ENCODE data around the gene ADCYAP1R1. TPM values are rescaled to one million over a fixed set of nuclear protein-coding genes. Genes with fewer than 3 reads are reported as not detected.

Gene ADCYAP1R1
- total RNA-seq, 3 donors from 2014 or later (not counting 1 experiment from before 2014, with no cell fraction given), result not detected

DNA sequence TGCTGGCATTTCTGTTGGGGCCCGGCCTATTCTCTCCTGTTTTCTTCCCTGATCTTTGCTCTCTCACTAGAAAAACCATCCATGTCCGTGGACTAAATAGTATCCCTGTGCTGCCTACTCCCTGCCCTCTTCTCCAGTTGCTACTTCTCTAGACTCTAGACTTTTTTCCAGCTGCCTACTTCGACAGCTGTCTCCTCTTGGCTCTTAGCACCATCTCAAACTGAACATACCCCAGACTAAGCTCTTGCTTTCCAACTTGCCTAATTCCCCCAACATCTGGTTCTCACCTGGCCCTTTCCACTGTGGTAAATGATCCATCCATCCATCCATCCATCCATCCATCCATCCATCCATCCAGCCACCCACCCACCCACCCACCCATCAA, 19.5 kb downstream of the ADCYAP1R1 start:
- Mint-ChIP-seq H3K36me3 (no peaks in the 10 kb centered on the region), H3K27ac (no peak overlapping the region), H3K9me3 (no peaks in the 10 kb centered on the region), H3K27me3 (ENCODE audit: low read depth in 2 of 2) (peaks cover 0 to 5% of the 10 kb centered on the region in 2 donors), H3K4me3 (no peak overlapping the region), H3K4me1 (no peaks in the 10 kb centered on the region)
- Histone ChIP-seq H3K4me3 (ENCODE audit: low read length) (no peak overlapping the region), H3K4me1 (ENCODE audit: control insufficient read depth, insufficient read depth, low read length) (no peaks in the 10 kb centered on the region), H3K36me3 (ENCODE audit: control insufficient read depth, insufficient read depth, low read length) (no peaks in the 10 kb centered on the region), H3K9me3 (ENCODE audit: control insufficient read depth, insufficient read depth, low read length) (no peaks in the 10 kb centered on the region), H3K27me3 (ENCODE audit: control insufficient read depth, insufficient read depth, low read length) (no peaks in the 10 kb centered on the region), H3K27ac (ENCODE audit: low read length) (no peak overlapping the region)
- no peak for DNase-seq
- intact Hi-C loops (cut with micrococcal nuclease), result no loop called here
- no peak for ATAC-seq
- TF ChIP-seq CTCF (IDR thresholded peaks at IDR 0.05), result no peak
- 57% methylated on average over 3 of the region's 3 CpGs for whole genome bisulfite sequencing (ENCODE audit: insufficient coverage)

DNA sequence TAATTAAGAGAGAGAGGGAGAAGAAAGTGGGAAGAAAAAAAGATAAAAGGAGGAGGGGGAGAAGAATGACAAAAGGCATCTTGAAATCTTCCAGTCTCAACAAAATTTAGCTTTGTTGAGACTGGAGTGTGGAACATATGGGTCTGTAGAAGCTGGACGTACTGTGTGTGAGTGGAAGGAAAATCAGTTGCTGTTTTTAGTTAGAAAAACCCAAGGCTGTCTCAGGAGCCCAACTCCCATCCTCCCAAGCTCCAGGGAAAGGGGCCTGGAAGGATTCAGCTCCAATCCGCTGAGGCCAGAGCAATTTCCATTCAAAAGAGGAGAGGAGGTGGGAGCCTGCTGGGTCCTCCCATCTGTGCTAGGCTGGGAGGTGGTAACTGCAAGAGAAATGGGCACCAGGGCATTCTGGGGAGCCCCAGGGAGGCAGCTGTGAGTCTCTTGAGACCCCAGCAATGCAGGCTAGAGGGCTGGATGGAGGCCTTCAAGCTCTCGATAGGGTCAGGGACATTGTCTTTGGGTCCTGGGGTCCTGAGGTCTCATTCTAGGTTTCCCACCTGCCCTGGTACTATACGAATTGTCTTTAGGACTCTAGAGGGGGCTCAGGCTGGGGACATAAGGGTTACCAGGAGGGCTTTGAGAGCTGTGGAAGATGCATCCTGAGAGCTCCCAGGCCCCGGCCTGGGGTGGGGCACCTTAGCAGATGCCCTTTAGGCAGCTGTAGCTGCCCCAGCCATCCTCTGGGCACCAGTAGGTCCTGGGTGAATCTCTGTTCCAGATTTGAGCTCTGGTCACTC, 21.4 kb downstream of the ADCYAP1R1 start:
- no peak overlapping the region for H3K4me3 Mint-ChIP-seq
- no peaks in the 10 kb centered on the region for H3K36me3 Mint-ChIP-seq
- 80% methylated on average over 5 of the region's 5 CpGs for WGBS (ENCODE audit: insufficient coverage)
- TF ChIP-seq CTCF (IDR thresholded peaks at IDR 0.05), result no peak
- no peaks in the 10 kb centered on the region for H3K9me3 ChIP-seq (ENCODE audit: control insufficient read depth, insufficient read depth, low read length)
- peaks cover 0 to 2% of the 10 kb centered on the region in 2 donors for H3K27me3 Mint-ChIP-seq (ENCODE audit: low read depth in 2 of 2)
- no peaks in the 10 kb centered on the region for H3K4me1 ChIP-seq (ENCODE audit: control insufficient read depth, insufficient read depth, low read length)
- H3K27me3 ChIP-seq (ENCODE audit: control insufficient read depth, insufficient read depth, low read length), result no peaks in the 10 kb centered on the region
- ATAC-seq, result no peak
- H3K4me3 ChIP-seq (ENCODE audit: low read length), result no peak overlapping the region
- intact Hi-C loops (cut with micrococcal nuclease), result no loop called here
- no peaks in the 10 kb centered on the region for H3K9me3 Mint-ChIP-seq
- no peaks in the 10 kb centered on the region for H3K4me1 Mint-ChIP-seq
- no peak for DNase-seq
- H3K27ac ChIP-seq (ENCODE audit: low read length), result no peak overlapping the region
- H3K27ac Mint-ChIP-seq, result no peak overlapping the region
- H3K36me3 ChIP-seq (ENCODE audit: control insufficient read depth, insufficient read depth, low read length), result no peaks in the 10 kb centered on the region

GRCh38 chr7:31074120-31074383, 21.9 kb downstream of the ADCYAP1R1 start:
- intact Hi-C loops (cut with micrococcal nuclease), result no loop called here
- ATAC-seq, result no peak
- no peak for TF ChIP-seq CTCF (IDR thresholded peaks at IDR 0.05)

More at GRCh38 chr7:31074120-31074383, 21.9 kb downstream of the ADCYAP1R1 start:
- DNase-seq, result no peak
- no peak overlapping the region for H3K27ac Mint-ChIP-seq
- H3K4me3 ChIP-seq (ENCODE audit: low read length), result no peak overlapping the region
- peaks cover 0 to 2% of the 10 kb centered on the region in 2 donors for H3K27me3 Mint-ChIP-seq (ENCODE audit: low read depth in 2 of 2)
- H3K4me1 Mint-ChIP-seq, result no peaks in the 10 kb centered on the region
- H3K4me3 Mint-ChIP-seq, result no peak overlapping the region
- H3K9me3 ChIP-seq (ENCODE audit: control insufficient read depth, insufficient read depth, low read length), result no peaks in the 10 kb centered on the region
- no peaks in the 10 kb centered on the region for H3K9me3 Mint-ChIP-seq
- H3K4me1 ChIP-seq (ENCODE audit: control insufficient read depth, insufficient read depth, low read length), result no peaks in the 10 kb centered on the region
- H3K36me3 ChIP-seq (ENCODE audit: control insufficient read depth, insufficient read depth, low read length), result no peaks in the 10 kb centered on the region
- no peaks in the 10 kb centered on the region for H3K27me3 ChIP-seq (ENCODE audit: control insufficient read depth, insufficient read depth, low read length)
- no peak overlapping the region for H3K27ac ChIP-seq (ENCODE audit: low read length)
- WGBS (ENCODE audit: insufficient coverage), result 80% methylated on average over 6 of the region's 6 CpGs
- no peaks in the 10 kb centered on the region for H3K36me3 Mint-ChIP-seq

All from natural killer cell (primary cell).